Heart right ventricle (tissue), 16 donors: ENCODE measurements around the gene SCP2. TPM values are rescaled to one million over a fixed set of nuclear protein-coding genes. Genes with fewer than 3 reads are reported as not detected.

Source experiments
- ATAC-seq, 8 donors: fragments of 200-7000 bp; cut with Tn5 transposase; one replicate each; pipeline ENCODE4 v1.9.1; 2020; ENCODE audit warnings: mild to moderate bottlenecking in 8 of 8, moderate library complexity in 8 of 8, moderate number of reproducible peaks in 1 of 8
- DNase-seq, 2 donors: peaks; one replicate each; pipeline ENCODE4 v3.0.0-alpha.2; 2020
- H3K27ac ChIP-seq, 10 donors: fragments of 200-600 bp; sonication (generic) in 2 of 10; one replicate each; pipeline versions ENCODE4 v1.5.0 to v1.8.0; 2020 to 2022; ENCODE audit warnings: mild to moderate bottlenecking in 3 of 10
- H3K27me3 ChIP-seq, 7 donors: fragments of 200-600 bp; one replicate each; pipeline ENCODE4 v1.8.0; 2021 to 2022; ENCODE audit warnings: mild to moderate bottlenecking in 2 of 7
- H3K36me3 ChIP-seq, 9 donors: fragments of 200-600 bp; sonication (generic) in 1 of 9; one replicate each; pipeline versions ENCODE4 v1.5.0 to v1.8.0; 2020 to 2022; ENCODE audit warnings: mild to moderate bottlenecking in 2 of 9
- H3K4me1 ChIP-seq, 9 donors: fragments of 200-600 bp; sonication (generic) in 1 of 9; one replicate each; pipeline versions ENCODE4 v1.5.0 to v1.8.0; 2020 to 2022; ENCODE audit warnings: mild to moderate bottlenecking in 4 of 9
- H3K4me3 ChIP-seq, 10 donors: fragments of 200-600 bp; sonication (generic) in 2 of 10; one replicate each; pipeline versions ENCODE4 v1.5.0 to v1.8.0; 2020 to 2022; ENCODE audit warnings: mild to moderate bottlenecking in 7 of 10, moderate library complexity in 2 of 10
- H3K9me3 ChIP-seq, 11 donors: fragments of 200-600 bp in 10 of 11; sonication (generic) in 2 of 11; one replicate each; pipeline versions ENCODE4 v1.5.0 to v1.8.0; 2013 to 2022; ENCODE audit warnings: mild to moderate bottlenecking in 2 of 11, control low read depth in 1 of 11, moderate library complexity in 1 of 11
- CTCF ChIP-seq, 9 donors: fragments of 200-600 bp; sonication (generic) in 2 of 9; IDR thresholded peaks; one replicate each; pipeline versions ENCODE4 v1.5.0 to v1.8.0; 2021 to 2022; ENCODE audit warnings: antibody characterized with exemption in 9 of 9, mild to moderate bottlenecking in 5 of 9, moderate library complexity in 1 of 9
- WGBS, 2 donors: extraction: QIAGEN DNeasy Blood & Tissue Kit; methylation state at CpG; one replicate each; pipeline ENCODE4 v1.1.7; 2013; ENCODE audit warnings: inconsistent platforms in 1 of 2; 5-methylcytosine and 5-hydroxymethylcytosine counted together
- intact Hi-C, 10 donors: fragments of 100-400 bp; cut with DNase I; formaldehyde crosslinking; loops; one replicate each; pipeline versions ENCODE4 v1.11.1 to v1.14.2; 2022
- microRNA-seq, 2 donors: library from miRNA; unstranded; fragments of <30 nt; microRNA quantifications; one replicate each; pipeline ENCODE4 v1.2.0, GENCODE V29; 2021
- polyA plus RNA-seq, 2 donors: library from polyadenylated mRNA; stranded (reverse); fragments of 200-250 nt; gene quantifications; one replicate each; pipeline ENCODE4 v1.2.3, GENCODE V29; 2013
- total RNA-seq, 10 donors: library from RNA; stranded (reverse); fragmentation: NEBNext Ultra II Directional in 3 of 10; extraction: Animal tissue kit (Norgen Biotek cat#: 25700) in 3 of 10; gene quantifications; one replicate each; pipeline versions ENCODE4 v1.2.1 to v1.2.4, GENCODE V29; 2021 to 2023
- donor health status: Arrhythmogenic right ventricular cardiomyopathy.
- donor health status: ischemic (EF 13 %, LVEDD 7.1; RV severe dilation, severe dysfunction).
- donor health status: healthy with polysubstance abuse.
- donor health status: DM: no; HTN: yes; CAD: no.
- donor health status: DM: no; HTN: no; CAD: no.
- donor health status: ischemic (EF 25% LVEDD 6.9; RV normal size, moderate dysfunction).
- donor health status: ischemic (EF 25% LVEDD 5.7; RV mildly dilated, moderate dysfunction).
- donor health status: healthy.
- donor health status: DM: yes; HTN: yes; CAD: no.
- donor health status: Ischemic cardiomyopathy.
- donor health status: ischemic (EF 35%, LVEDD 5.7; RV mildly dilated, moderate dysfunction).
- donor health status: nonischemic (EF 11% LVEDD 7.7; RV severe dilation, severe dysfunction).
- donor health status: DM: yes; HTN: yes; CAD: no.
- donor health status: PGD.
- donor health status: ischemic (EF 29% LVEDD 5.4; RV normal size, mild dysfunction).
- donor health status: nonischemic (EF 23%, LVEDD 6.1; RV moderate dilation, normal function).

Gene SCP2
- total and polyA plus RNA-seq, 12 donors = 82.3 to 149 (median 126) TPM

- WGBS, 2 donors = 92% methylated on average over 33 of the region's 33 CpGs
- no peak for DNase-seq
- peaks cover 0 to 15% (median 0%) of the 10 kb centered on the region in 11 donors for H3K9me3 ChIP-seq
- ATAC-seq = no peak
- intact Hi-C loops = no loop called here
- H3K27me3 ChIP-seq = no peaks in the 10 kb centered on the region
- H3K4me1 ChIP-seq = peaks cover 7 to 35% (median 20%) of the 10 kb centered on the region in 9 donors
- H3K4me3 ChIP-seq = no peak overlapping the region
- peak overlapping the region in 1 of 10 donors; percentile 9 for H3K27ac ChIP-seq
- no peak for TF ChIP-seq CTCF (IDR thresholded peaks at IDR 0.05)
- H3K36me3 ChIP-seq = no peaks in the 10 kb centered on the region
Observed at GRCh38 chr1:53092659-53093450, 165.8 kb downstream of the SCP2 start.

- Histone ChIP-seq H3K27ac (no peak overlapping the region), H3K9me3 (peaks cover 0 to 19% (median 0%) of the 10 kb centered on the region in 11 donors), H3K4me1 (peaks cover 7 to 35% (median 20%) of the 10 kb centered on the region in 9 donors), H3K36me3 (no peaks in the 10 kb centered on the region), H3K4me3 (no peak overlapping the region), H3K27me3 (no peaks in the 10 kb centered on the region)
- ATAC-seq (no peak), DNase-seq (no peak)
- WGBS, 2 donors = 88 to 93% methylated on average over 8 of the region's 8 CpGs
- TF ChIP-seq CTCF (IDR thresholded peaks at IDR 0.05) = no peak
- intact Hi-C loops = no loop called here
Observed at GRCh38 chr1:53093451-53093754, 166.3 kb downstream of the SCP2 start.

DNA sequence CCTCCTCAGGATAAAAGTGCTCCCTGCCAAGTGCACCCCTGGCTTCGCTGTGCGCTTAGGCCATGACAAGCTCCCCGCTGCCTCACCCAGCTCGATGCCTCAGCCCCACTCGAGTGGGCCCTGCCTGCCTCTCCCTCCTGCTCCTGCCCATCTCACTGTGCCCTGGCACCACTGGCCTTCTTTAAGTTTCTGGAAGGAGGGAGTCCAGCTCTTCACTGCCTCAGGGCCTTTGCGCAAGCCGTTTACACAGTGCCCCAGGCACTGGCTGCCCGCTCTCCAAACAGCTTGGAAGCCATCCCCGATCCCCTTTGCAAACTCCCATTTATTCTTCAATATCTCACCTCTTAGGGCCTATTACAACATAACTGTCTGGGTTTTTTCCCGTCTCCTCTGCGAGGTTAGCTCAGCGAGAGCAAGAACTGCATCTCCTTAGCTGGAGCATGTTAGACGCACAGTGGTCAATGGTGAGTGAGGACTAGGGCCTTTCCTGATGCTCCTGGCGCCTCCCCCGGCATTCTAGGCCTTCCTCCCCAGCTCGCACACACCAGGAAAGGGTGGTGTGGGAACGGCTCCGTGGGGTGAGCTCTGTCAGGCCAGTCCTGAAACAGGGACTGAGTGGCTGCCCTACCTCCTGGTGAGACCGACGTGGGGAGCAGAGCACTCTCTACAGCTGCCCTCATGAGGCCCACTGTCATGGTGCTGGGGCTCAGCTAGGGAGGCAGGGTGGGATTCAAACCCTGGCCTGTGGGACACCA is 166.9 kb downstream of the SCP2 start:
- Histone ChIP-seq H3K27ac (peak overlapping the region in 6 of 10 donors; percentile 35 to 77 (median 61)), H3K36me3 (no peaks in the 10 kb centered on the region), H3K9me3 (peaks cover 0 to 25% (median 0%) of the 10 kb centered on the region in 11 donors), H3K27me3 (no peaks in the 10 kb centered on the region), H3K4me1 (peaks cover 7 to 35% (median 20%) of the 10 kb centered on the region in 9 donors), H3K4me3 (no peak overlapping the region)
- intact Hi-C loops = no loop called here
- DNase-seq (no peak), ATAC-seq (peak in 2 of 8 donors; percentile 18 to 25)
- no peak for TF ChIP-seq CTCF (IDR thresholded peaks at IDR 0.05)
- WGBS, 2 donors = 80 to 82% methylated on average over 20 of the region's 20 CpGs

DNA sequence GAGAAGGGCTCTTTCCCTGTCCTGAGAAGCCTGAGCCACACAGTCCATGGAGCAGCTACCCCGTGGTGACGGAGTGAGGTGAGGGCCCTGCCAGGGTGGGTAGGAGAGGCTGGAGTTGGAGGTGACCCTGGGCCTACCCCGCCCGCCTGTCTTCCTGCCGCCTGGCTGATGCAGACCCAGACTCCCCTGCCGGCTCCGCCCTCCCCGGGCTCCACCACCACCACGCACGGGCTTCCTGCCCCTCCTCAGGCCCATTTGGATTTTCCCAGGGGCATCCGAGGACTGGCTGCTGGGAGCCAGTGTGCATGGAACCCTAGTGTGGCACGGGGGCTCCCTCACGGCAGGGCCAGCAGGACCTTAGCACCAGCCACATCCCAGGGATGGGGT is 167.4 kb downstream of the SCP2 start:
- peak overlapping the region in 6 of 10 donors; percentile 35 to 77 (median 61) for H3K27ac ChIP-seq
- peaks cover 0 to 26% (median 0%) of the 10 kb centered on the region in 11 donors for H3K9me3 ChIP-seq
- no peaks in the 10 kb centered on the region for H3K27me3 ChIP-seq
- peaks cover 7 to 35% (median 20%) of the 10 kb centered on the region in 9 donors for H3K4me1 ChIP-seq
- intact Hi-C loops = no loop called here
- WGBS, 2 donors = 48 to 60% methylated on average over 11 to 13 of the region's 13 CpGs
- H3K36me3 ChIP-seq = no peaks in the 10 kb centered on the region
- no peak overlapping the region for H3K4me3 ChIP-seq
- DNase-seq (peak in 1 of 2 donors; percentile 54), ATAC-seq (peak in 5 of 8 donors; percentile 17 to 72 (median 61))
- no peak for TF ChIP-seq CTCF (IDR thresholded peaks at IDR 0.05)

Small RNAs within 50 kb of the gene (microRNA-seq; reads per million reads assigned to microRNA genes)
- gene MIR1273F = 0 reads per million in 2 donors
- 0 reads per million in 2 donors for gene MIR1273G
- 0 reads per million in 2 donors for gene MIR5095

Other genes starting within 250 kb of the SCP2 start
- 10 to 100 TPM in 9 of 10 donors, 1 to 10 TPM in 1; 9.7 to 22.4 (median 16.0) TPM for gene COA7, start 228.9 kb upstream of the SCP2 start, total RNA-seq
- gene COA7, start 228.9 kb upstream of the SCP2 start, polyA plus RNA-seq = 10 to 100 TPM in 1 of 2 donors, 1 to 10 TPM in 1; 3.9 to 11.1 TPM
- gene ZYG11B, start 200.8 kb upstream of the SCP2 start, total RNA-seq = 10 to 100 TPM; 48.6 to 84.3 (median 66.3) TPM
- 10 to 100 TPM in 1 of 2 donors, 1 to 10 TPM in 1; 9.1 to 17.1 TPM for gene ZYG11B, start 200.8 kb upstream of the SCP2 start, polyA plus RNA-seq
- under 1 TPM in 1 of 10 donors, not detected in 9; 0.07 TPM for gene ZYG11A, start 84.5 kb upstream of the SCP2 start, total RNA-seq
- not detected for gene ZYG11A, start 84.5 kb upstream of the SCP2 start, polyA plus RNA-seq
- 100 to 1,000 TPM in 9 of 10 donors, 10 to 100 TPM in 1; 74.6 to 148 (median 114) TPM for gene ECHDC2, start 5.5 kb upstream of the SCP2 start, total RNA-seq
- gene ECHDC2, start 5.5 kb upstream of the SCP2 start, polyA plus RNA-seq = 100 to 1,000 TPM in 1 of 2 donors, 10 to 100 TPM in 1; 54.0 to 247 TPM
- gene PODN, start 134.9 kb downstream of the SCP2 start, total RNA-seq = 10 to 100 TPM; 11.2 to 27.4 (median 15.4) TPM
- gene PODN, start 134.9 kb downstream of the SCP2 start, polyA plus RNA-seq = 10 to 100 TPM; 11.4 to 17.3 TPM
- gene SLC1A7, start 215.4 kb downstream of the SCP2 start, total RNA-seq = 1 to 10 TPM in 1 of 10 donors, under 1 TPM in 9; 0.12 to 2.0 (median 0.42) TPM
- under 1 TPM; 0.04 to 0.66 TPM for gene SLC1A7, start 215.4 kb downstream of the SCP2 start, polyA plus RNA-seq